ENCODE data around the gene DSEL. TPM values are rescaled to one million over a fixed set of nuclear protein-coding genes. Genes with fewer than 3 reads are reported as not detected.

DSEL gene
- total and polyA plus RNA-seq, 2 donors (not counting 1 experiment from before 2014, with no cell fraction given): 60.3 to 157 TPM

DNA sequence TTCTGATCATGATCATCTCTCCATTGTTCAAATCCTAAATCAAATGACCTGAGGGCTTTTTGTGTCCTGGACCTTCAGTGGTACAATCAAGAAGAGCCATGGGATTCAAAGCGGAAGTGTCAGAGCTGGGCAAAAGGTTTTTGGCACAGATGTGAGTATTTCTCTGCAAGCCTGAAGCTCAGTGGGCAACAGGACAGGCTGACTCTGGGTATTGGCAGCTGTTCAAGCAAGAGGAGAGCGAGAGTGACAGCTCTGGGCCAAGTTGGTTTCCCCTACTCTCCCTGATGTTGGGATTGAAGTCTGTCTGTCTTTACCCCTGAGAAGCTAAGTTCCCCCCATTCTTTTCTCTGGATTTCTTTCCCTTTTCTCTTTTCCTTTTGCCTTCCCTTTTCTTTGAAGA, 33.3 kb downstream of the DSEL start:
- no peaks in the 10 kb centered on the region for H4K20me1 ChIP-seq (ENCODE audit: control insufficient read depth, extremely low read depth, insufficient read depth, low read length)
- no peaks in the 10 kb centered on the region for H3K4me1 ChIP-seq (ENCODE audit: control insufficient read depth, extremely low read depth, insufficient read depth, low read length)
- no peak overlapping the region for H3K27ac ChIP-seq (ENCODE audit: insufficient read depth, low read length)
- no peak overlapping the region for H2AFZ ChIP-seq (ENCODE audit: low read length)
- H3K36me3 ChIP-seq (ENCODE audit: control insufficient read depth, insufficient read depth, low read length): no peaks in the 10 kb centered on the region
- TF ChIP-seq, protein P1, sequence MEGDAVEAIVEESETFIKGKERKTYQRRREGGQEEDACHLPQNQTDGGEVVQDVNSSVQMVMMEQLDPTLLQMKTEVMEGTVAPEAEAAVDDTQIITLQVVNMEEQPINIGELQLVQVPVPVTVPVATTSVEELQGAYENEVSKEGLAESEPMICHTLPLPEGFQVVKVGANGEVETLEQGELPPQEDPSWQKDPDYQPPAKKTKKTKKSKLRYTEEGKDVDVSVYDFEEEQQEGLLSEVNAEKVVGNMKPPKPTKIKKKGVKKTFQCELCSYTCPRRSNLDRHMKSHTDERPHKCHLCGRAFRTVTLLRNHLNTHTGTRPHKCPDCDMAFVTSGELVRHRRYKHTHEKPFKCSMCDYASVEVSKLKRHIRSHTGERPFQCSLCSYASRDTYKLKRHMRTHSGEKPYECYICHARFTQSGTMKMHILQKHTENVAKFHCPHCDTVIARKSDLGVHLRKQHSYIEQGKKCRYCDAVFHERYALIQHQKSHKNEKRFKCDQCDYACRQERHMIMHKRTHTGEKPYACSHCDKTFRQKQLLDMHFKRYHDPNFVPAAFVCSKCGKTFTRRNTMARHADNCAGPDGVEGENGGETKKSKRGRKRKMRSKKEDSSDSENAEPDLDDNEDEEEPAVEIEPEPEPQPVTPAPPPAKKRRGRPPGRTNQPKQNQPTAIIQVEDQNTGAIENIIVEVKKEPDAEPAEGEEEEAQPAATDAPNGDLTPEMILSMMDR (conservative IDR thresholded peaks at IDR 0.05 in 1 of 2, IDR thresholded peaks at IDR 0.05 in 1 of 2; ENCODE audit: low read depth in 1 of 2, low read length in 2 of 2): no peak
- TF ChIP-seq EZH2 (IDR thresholded peaks at IDR 0.05; ENCODE audit: low read length, missing control alignments): no peak
- no peak overlapping the region for H3K9ac ChIP-seq (ENCODE audit: insufficient read depth, low read length)
- no peaks in the 10 kb centered on the region for H3K79me2 ChIP-seq (ENCODE audit: control insufficient read depth, insufficient read depth, low read length)
- H3K27me3 ChIP-seq (ENCODE audit: control insufficient read depth, insufficient read depth, low read length): no peaks in the 10 kb centered on the region
- H3K4me3 ChIP-seq (replicated peaks in 1 of 4; ENCODE audit: control extremely low read depth in 1 of 4, insufficient read depth in 1 of 4, low read depth in 3 of 4, low read length in 4 of 4): no peak overlapping the region
- DNase-seq (ENCODE audit: low read depth in 2 of 2): no peak
- no peak overlapping the region for H3K4me2 ChIP-seq (ENCODE audit: extremely low read depth, insufficient read depth, low read length)
- no peaks in the 10 kb centered on the region for H3K9me3 ChIP-seq (ENCODE audit: control insufficient read depth, insufficient read depth, low read depth, low read length)

DNA sequence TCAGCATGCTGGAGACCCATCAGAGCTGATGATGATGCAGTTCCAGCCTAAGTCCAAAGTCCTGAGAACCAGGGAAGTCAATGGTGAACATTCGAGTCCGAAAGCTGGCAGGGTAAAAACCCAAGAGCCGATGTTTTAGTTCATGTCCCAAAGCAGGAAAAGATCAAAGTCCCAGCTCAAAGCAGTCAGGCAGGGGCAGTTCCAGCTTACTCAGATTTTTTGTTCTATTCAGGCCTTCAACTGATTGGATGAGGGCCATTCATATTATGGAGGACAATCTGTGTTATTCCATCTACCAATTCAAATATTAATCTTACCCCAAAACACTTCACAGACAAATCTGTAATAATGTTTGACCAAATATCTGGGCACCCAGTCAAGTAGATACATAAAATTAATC, 38.3 kb downstream of the DSEL start:
- H3K27me3 ChIP-seq (ENCODE audit: control insufficient read depth, insufficient read depth, low read length): no peaks in the 10 kb centered on the region
- H3K36me3 ChIP-seq (ENCODE audit: control insufficient read depth, insufficient read depth, low read length): no peaks in the 10 kb centered on the region
- no peak overlapping the region for H3K4me3 ChIP-seq (replicated peaks in 1 of 4; ENCODE audit: control extremely low read depth in 1 of 4, insufficient read depth in 1 of 4, low read depth in 3 of 4, low read length in 4 of 4)
- no peak overlapping the region for H2AFZ ChIP-seq (ENCODE audit: low read length)
- no peaks in the 10 kb centered on the region for H4K20me1 ChIP-seq (ENCODE audit: control insufficient read depth, extremely low read depth, insufficient read depth, low read length)
- peaks cover 3% of the 10 kb centered on the region for H3K4me1 ChIP-seq (ENCODE audit: control insufficient read depth, extremely low read depth, insufficient read depth, low read length)
- TF ChIP-seq EZH2 (IDR thresholded peaks at IDR 0.05; ENCODE audit: low read length, missing control alignments): no peak
- TF ChIP-seq, protein P1 (conservative IDR thresholded peaks at IDR 0.05 in 1 of 2, IDR thresholded peaks at IDR 0.05 in 1 of 2; ENCODE audit: low read depth in 1 of 2, low read length in 2 of 2): no peak
- peak in 1 of 2 donors; percentile 33 for DNase-seq (ENCODE audit: low read depth in 2 of 2)
- no peak overlapping the region for H3K9ac ChIP-seq (ENCODE audit: insufficient read depth, low read length)
- no peaks in the 10 kb centered on the region for H3K79me2 ChIP-seq (ENCODE audit: control insufficient read depth, insufficient read depth, low read length)
- no peak overlapping the region for H3K27ac ChIP-seq (ENCODE audit: insufficient read depth, low read length)
- no peak overlapping the region for H3K4me2 ChIP-seq (ENCODE audit: extremely low read depth, insufficient read depth, low read length)
- H3K9me3 ChIP-seq (ENCODE audit: control insufficient read depth, insufficient read depth, low read depth, low read length): no peaks in the 10 kb centered on the region

DNA sequence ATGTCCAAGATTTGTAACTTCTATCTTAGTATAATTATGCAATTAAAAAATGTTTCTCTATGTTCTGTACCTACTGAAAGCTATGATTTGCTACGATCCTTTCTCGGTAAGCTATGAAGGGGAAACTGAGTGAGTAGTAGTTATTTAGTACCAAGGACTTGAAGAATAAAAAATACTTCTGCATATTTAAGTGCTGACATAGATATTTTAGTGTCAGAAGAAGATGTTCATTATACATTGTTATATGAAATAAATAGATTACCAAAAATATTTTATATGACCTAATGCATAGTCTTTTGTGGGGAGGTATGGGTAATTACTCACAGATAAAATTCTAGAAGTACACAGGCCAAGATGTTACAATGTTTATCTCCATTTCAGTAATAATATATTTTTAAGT, 39.0 kb downstream of the DSEL start:
- Histone ChIP-seq H3K27me3 (ENCODE audit: control insufficient read depth, insufficient read depth, low read length) (no peaks in the 10 kb centered on the region), H3K4me2 (ENCODE audit: extremely low read depth, insufficient read depth, low read length) (no peak overlapping the region), H3K9me3 (ENCODE audit: control insufficient read depth, insufficient read depth, low read depth, low read length) (no peaks in the 10 kb centered on the region), H3K9ac (ENCODE audit: insufficient read depth, low read length) (no peak overlapping the region), H3K27ac (ENCODE audit: insufficient read depth, low read length) (no peak overlapping the region), H3K4me3 (replicated peaks in 1 of 4; ENCODE audit: control extremely low read depth in 1 of 4, insufficient read depth in 1 of 4, low read depth in 3 of 4, low read length in 4 of 4) (no peak overlapping the region), H2AFZ (ENCODE audit: low read length) (no peak overlapping the region), H3K79me2 (ENCODE audit: control insufficient read depth, insufficient read depth, low read length) (no peaks in the 10 kb centered on the region), H3K4me1 (ENCODE audit: control insufficient read depth, extremely low read depth, insufficient read depth, low read length) (peaks cover 3% of the 10 kb centered on the region), H4K20me1 (ENCODE audit: control insufficient read depth, extremely low read depth, insufficient read depth, low read length) (no peaks in the 10 kb centered on the region), H3K36me3 (ENCODE audit: control insufficient read depth, insufficient read depth, low read length) (no peaks in the 10 kb centered on the region)
- TF ChIP-seq, protein P1 (conservative IDR thresholded peaks at IDR 0.05 in 1 of 2, IDR thresholded peaks at IDR 0.05 in 1 of 2; ENCODE audit: low read depth in 1 of 2, low read length in 2 of 2): no peak
- no peak for TF ChIP-seq EZH2 (IDR thresholded peaks at IDR 0.05; ENCODE audit: low read length, missing control alignments)
- DNase-seq (ENCODE audit: low read depth in 2 of 2): no peak

Measured in fibroblast of lung (primary cell).